Peyer's patch (tissue), 4 donors: ENCODE results near the gene P2RX1.

Source experiments
- POLR2A ChIP-seq, 2 donors: fragments of 450-650 bp; IDR thresholded peaks; one replicate each; pipeline ENCODE4 v1.5.1; 2017; ENCODE audit warnings: antibody characterized with exemption in 2 of 2, mild to moderate bottlenecking in 2 of 2, moderate library complexity in 2 of 2
- TF ChIP-seq, protein P1 (sequence below), 6 experiments: fragments of 450-650 bp in 4 of 6; fragments of 200-600 bp in 2 of 6; sonication (generic) in 1 of 6; IDR thresholded peaks; one replicate each; pipeline ENCODE4 v1.5.1; 2017 to 2019; ENCODE audit warnings: antibody characterized with exemption in 6 of 6, mild to moderate bottlenecking in 3 of 6, moderate library complexity in 1 of 6

DNA sequence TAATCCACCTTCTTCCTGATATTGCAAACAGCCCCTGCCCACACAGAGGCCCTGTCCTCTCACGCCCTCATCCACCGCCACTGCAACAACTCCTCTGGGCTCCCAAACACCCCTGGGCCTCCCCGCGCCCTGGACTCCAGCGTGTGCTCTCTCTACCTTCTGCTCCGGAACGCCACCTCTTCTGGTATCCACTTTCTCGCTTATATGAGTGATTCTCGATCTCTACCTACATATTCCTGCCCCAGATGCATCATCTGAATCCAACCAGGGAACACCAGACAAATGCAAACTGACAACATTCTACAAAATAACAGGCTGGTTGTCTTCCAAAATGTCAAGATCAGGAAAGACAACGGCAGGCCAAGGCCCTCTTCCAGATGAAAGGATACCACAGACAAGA, 42.4 kb downstream of the P2RX1 start:
- TF ChIP-seq POLR2A (IDR thresholded peaks at IDR 0.05): no peak
- TF ChIP-seq, protein P1, sequence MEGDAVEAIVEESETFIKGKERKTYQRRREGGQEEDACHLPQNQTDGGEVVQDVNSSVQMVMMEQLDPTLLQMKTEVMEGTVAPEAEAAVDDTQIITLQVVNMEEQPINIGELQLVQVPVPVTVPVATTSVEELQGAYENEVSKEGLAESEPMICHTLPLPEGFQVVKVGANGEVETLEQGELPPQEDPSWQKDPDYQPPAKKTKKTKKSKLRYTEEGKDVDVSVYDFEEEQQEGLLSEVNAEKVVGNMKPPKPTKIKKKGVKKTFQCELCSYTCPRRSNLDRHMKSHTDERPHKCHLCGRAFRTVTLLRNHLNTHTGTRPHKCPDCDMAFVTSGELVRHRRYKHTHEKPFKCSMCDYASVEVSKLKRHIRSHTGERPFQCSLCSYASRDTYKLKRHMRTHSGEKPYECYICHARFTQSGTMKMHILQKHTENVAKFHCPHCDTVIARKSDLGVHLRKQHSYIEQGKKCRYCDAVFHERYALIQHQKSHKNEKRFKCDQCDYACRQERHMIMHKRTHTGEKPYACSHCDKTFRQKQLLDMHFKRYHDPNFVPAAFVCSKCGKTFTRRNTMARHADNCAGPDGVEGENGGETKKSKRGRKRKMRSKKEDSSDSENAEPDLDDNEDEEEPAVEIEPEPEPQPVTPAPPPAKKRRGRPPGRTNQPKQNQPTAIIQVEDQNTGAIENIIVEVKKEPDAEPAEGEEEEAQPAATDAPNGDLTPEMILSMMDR (IDR thresholded peaks at IDR 0.05): no peak
